H1 (cell line): ENCODE measurements around the gene LRRC42. TPM values are rescaled to one million over a fixed set of nuclear protein-coding genes. Genes with fewer than 3 reads are reported as not detected.

Experiments used
- CTCF ChIA-PET: fragments of 300-600 bp; sonication (Branson Sonifier 250); formaldehyde crosslinking; loops from one replicate; lab custom pipeline; 2021; ENCODE audit not compliant: partially characterized antibody; lab: Charles Lee
- POLR2A ChIA-PET: fragments of 300-600 bp; sonication (Branson Sonifier 250); formaldehyde crosslinking; loops from one replicate; lab custom pipeline; 2021; ENCODE audit warnings: inconsistent platforms; ENCODE audit not compliant: partially characterized antibody; lab: Charles Lee
- DNase-seq, 2 experiments: peaks; one replicate each; pipeline versions ENCODE4 v3.0.0 to v3.0.0-alpha.2; 2010 to 2022; ENCODE audit warnings: low spot score in 2 of 2, low read depth in 1 of 2, mixed read lengths in 1 of 2
- FAIRE-seq: peaks from 2 replicates; lab custom pipeline; 2011; peaks lifted over from hg19 to GRCh38; lab: Jason Lieb, UNC
- H2AFZ ChIP-seq: 2 replicates; pipeline ENCODE4 v1.8.1; 2012; ENCODE audit warnings: low read length, inconsistent platforms
- H2AK5ac ChIP-seq: 2 replicates; pipeline ENCODE4 v1.6.1; 2013; ENCODE audit warnings: low read depth, low read length
- H2BK120ac ChIP-seq: replicated peaks from 2 replicates; pipeline ENCODE3; 2013; ENCODE audit warnings: low read depth, low read length, inconsistent platforms
- H2BK12ac ChIP-seq: 2 replicates; pipeline ENCODE4 v1.6.1; 2013; ENCODE audit warnings: low read depth, low read length
- H2BK15ac ChIP-seq: 2 replicates; pipeline ENCODE4 v1.6.1; 2013; ENCODE audit warnings: low read length
- H2BK20ac ChIP-seq: 2 replicates; pipeline ENCODE4 v1.6.1; 2013; ENCODE audit warnings: low read length
- H2BK5ac ChIP-seq: 2 replicates; pipeline ENCODE4 v1.6.1; 2013; ENCODE audit warnings: low read depth, low read length
- H3K14ac ChIP-seq: 2 replicates; pipeline ENCODE4 v1.6.1; 2013; ENCODE audit warnings: inconsistent platforms; ENCODE audit not compliant: insufficient read length
- H3K18ac ChIP-seq: 2 replicates; pipeline ENCODE4 v1.6.1; 2013; ENCODE audit warnings: low read length; ENCODE audit errors: extremely low read depth
- H3K23ac ChIP-seq: 2 replicates; pipeline ENCODE4 v1.6.1; 2013; ENCODE audit warnings: inconsistent platforms; ENCODE audit not compliant: insufficient read length
- H3K23me2 ChIP-seq: 2 replicates; pipeline ENCODE4 v1.6.1; 2013; ENCODE audit warnings: low read depth, low read length
- H3K27ac ChIP-seq: 2 replicates; pipeline ENCODE4 v1.6.1; 2011; ENCODE audit warnings: low read depth, low read length, inconsistent platforms
- H3K27me3 ChIP-seq, 4 experiments: replicated peaks in 1 of 4; 1 replicate in 1 of 4; 2 replicates in 3 of 4; pipeline versions ENCODE4 v1.6.1 to v1.8.1; 2011 to 2013; ENCODE audit warnings: low read length in 3 of 4, mild to moderate bottlenecking in 3 of 4, inconsistent platforms in 2 of 4, mixed read lengths in 2 of 4, moderate library complexity in 1 of 4; ENCODE audit not compliant: control insufficient read depth in 3 of 4, insufficient read depth in 3 of 4; ENCODE audit errors: extremely low read depth in 1 of 4
- H3K36me3 ChIP-seq, 4 experiments: 2 replicates each; pipeline versions ENCODE4 v1.6.1 to v1.8.1; 2011 to 2013; ENCODE audit warnings: mild to moderate bottlenecking in 4 of 4, low read length in 3 of 4, moderate library complexity in 2 of 4, control low read depth in 1 of 4, inconsistent platforms in 1 of 4; ENCODE audit not compliant: insufficient read depth in 4 of 4, control insufficient read depth in 2 of 4
- H3K4ac ChIP-seq: replicated peaks from 2 replicates; pipeline ENCODE3; 2013; ENCODE audit warnings: low read length, low read depth, mixed read lengths, inconsistent platforms; ENCODE audit not compliant: insufficient read length
- H3K4me1 ChIP-seq, 4 experiments: replicated peaks in 1 of 4; 1 replicate in 1 of 4; 2 replicates in 3 of 4; pipeline versions ENCODE4 v1.6.1 to v1.8.1; 2011 to 2013; ENCODE audit warnings: low read length in 3 of 4, inconsistent platforms in 2 of 4, mixed read lengths in 1 of 4; ENCODE audit not compliant: insufficient read depth in 4 of 4, control insufficient read depth in 3 of 4
- H3K4me2 ChIP-seq, 2 experiments: 2 replicates each; pipeline versions ENCODE4 v1.6.1 to v1.8.1; 2011 to 2013; ENCODE audit warnings: low read depth in 2 of 2, low read length in 2 of 2, control low read depth in 1 of 2, inconsistent platforms in 1 of 2, mild to moderate bottlenecking in 1 of 2; ENCODE audit not compliant: insufficient read depth in 1 of 2
- H3K4me3 ChIP-seq, 4 experiments: fragments of 200-600, 300-600 bp in 1 of 4; sonication (generic), shearing (Covaris generic), sonication (Bioruptor Twin) in 1 of 4; 2 replicates each; pipeline versions ENCODE4 v1.5.1 to v1.8.1; 2011 to 2016; ENCODE audit warnings: low read length in 4 of 4, low read depth in 3 of 4, control low read depth in 2 of 4, inconsistent platforms in 2 of 4, mild to moderate bottlenecking in 2 of 4, mixed read lengths in 1 of 4, moderate library complexity in 1 of 4; ENCODE audit not compliant: insufficient read depth in 2 of 4; ENCODE audit errors: extremely low read depth in 1 of 4
- H3K56ac ChIP-seq: replicated peaks from 2 replicates; pipeline ENCODE3; 2013; ENCODE audit warnings: low read depth, mild to moderate bottlenecking, mixed read lengths, low read length, inconsistent platforms; ENCODE audit not compliant: insufficient read length
- H3K79me1 ChIP-seq: 2 replicates; pipeline ENCODE4 v1.6.1; 2013; ENCODE audit warnings: low read depth, low read length, control low read depth
- H3K79me2 ChIP-seq, 2 experiments: 2 replicates each; pipeline versions ENCODE4 v1.6.1 to v1.8.1; 2012 to 2013; ENCODE audit warnings: low read length in 2 of 2, mild to moderate bottlenecking in 2 of 2, inconsistent platforms in 1 of 2; ENCODE audit not compliant: insufficient read depth in 2 of 2, control insufficient read depth in 1 of 2
- H3K9ac ChIP-seq, 4 experiments: replicated peaks in 1 of 4; 1 replicate in 1 of 4; 2 replicates in 3 of 4; pipeline versions ENCODE4 v1.6.1 to v1.8.1; 2011 to 2013; ENCODE audit warnings: low read depth in 3 of 4, low read length in 3 of 4, control low read depth in 2 of 4, mild to moderate bottlenecking in 2 of 4, moderate library complexity in 2 of 4, inconsistent platforms in 1 of 4; ENCODE audit errors: extremely low read depth in 1 of 4
- H3K9me3 ChIP-seq, 2 experiments: 2 replicates each; pipeline versions ENCODE4 v1.6.1 to v1.8.1; 2012 to 2013; ENCODE audit warnings: mild to moderate bottlenecking in 2 of 2, moderate library complexity in 2 of 2, control low read depth in 1 of 2, inconsistent platforms in 1 of 2, low read depth in 1 of 2, low read length in 1 of 2, mixed read lengths in 1 of 2; ENCODE audit not compliant: insufficient read depth in 2 of 2
- H4K20me1 ChIP-seq, 2 experiments: replicated peaks in 1 of 2; 2 replicates each; pipeline versions ENCODE3 to v1.8.1; 2011 to 2013; ENCODE audit warnings: inconsistent platforms in 2 of 2, low read length in 2 of 2, mild to moderate bottlenecking in 1 of 2; ENCODE audit not compliant: insufficient read depth in 2 of 2, control insufficient read depth in 1 of 2
- H4K5ac ChIP-seq: 2 replicates; pipeline ENCODE4 v1.6.1; 2013; ENCODE audit warnings: low read length, low read depth, mixed read lengths, inconsistent platforms; ENCODE audit not compliant: insufficient read length
- H4K8ac ChIP-seq: 2 replicates; pipeline ENCODE4 v1.8.0; 2013; ENCODE audit warnings: mild to moderate bottlenecking, moderate library complexity, low read length, inconsistent platforms; ENCODE audit not compliant: insufficient read depth; ENCODE audit errors: extremely low read depth
- H4K91ac ChIP-seq: replicated peaks from 2 replicates; pipeline ENCODE3; 2013; ENCODE audit warnings: low read length, mixed read lengths, inconsistent platforms; ENCODE audit not compliant: insufficient read length
- ASH2L ChIP-seq: fragments of 200-600, 300-600 bp; sonication (generic); IDR thresholded peaks from one replicate; pipeline ENCODE4 v1.7.1; 2017; ENCODE audit warnings: low read length
- BCL11A ChIP-seq, 2 experiments: IDR thresholded peaks; one replicate each; pipeline ENCODE4 v1.6.1; 2011; ENCODE audit warnings: low read depth in 2 of 2, low read length in 2 of 2, mild to moderate bottlenecking in 2 of 2
- HDAC2 ChIP-seq, 2 experiments: fragments of 300-600 bp in 1 of 2; sonication (generic) in 1 of 2; IDR thresholded peaks; 2 replicates each; pipeline ENCODE4 v1.6.1; 2011 to 2012; ENCODE audit warnings: low read depth in 2 of 2, low read length in 2 of 2, mild to moderate bottlenecking in 2 of 2, moderate library complexity in 2 of 2, borderline replicate concordance in 1 of 2, inconsistent platforms in 1 of 2
- SP4 ChIP-seq: IDR thresholded peaks from 2 replicates; pipeline ENCODE4 v1.6.1; 2012; ENCODE audit warnings: low read length, inconsistent platforms
- USF2 ChIP-seq: IDR thresholded peaks from 2 replicates; pipeline ENCODE4 v1.6.1; 2011; ENCODE audit warnings: low read length, improper control_type of control experiment
- WGBS, 2 experiments: shearing (Covaris generic) in 1 of 2; methylation state at CpG; one replicate each; pipeline versions ENCODE4 v1.1.6 to v1.1.7; 2013 to 2015; ENCODE audit warnings: low lambda C conversion rate in 2 of 2, mixed read lengths in 2 of 2, inconsistent platforms in 1 of 2, low coverage in 1 of 2, missing lambda C conversion rate in 1 of 2; ENCODE audit not compliant: insufficient replicate concordance in 2 of 2, insufficient coverage in 1 of 2, insufficient read length in 1 of 2; ENCODE audit errors: extremely low coverage in 1 of 2, missing lambda C conversion rate in 1 of 2; 5-methylcytosine and 5-hydroxymethylcytosine counted together
- polyA plus RNA-seq, 7 experiments: library from polyadenylated mRNA; depleted of rRNA in 3 of 7; stranded (reverse) in 5 of 7; unstranded in 2 of 7; fragments of >200 nt in 5 of 7; fragments of 200-250 nt in 2 of 7; gene quantifications; 1 replicate in 5 of 7; 2 replicates in 1 of 7; 4 replicates in 1 of 7; pipeline versions ENCODE4 v1.2.1 to v1.2.3, GENCODE V29; 2011 to 2013; ENCODE audit warnings: missing spikeins in 2 of 7, mixed read lengths in 2 of 7
- total RNA-seq: library from RNA; stranded (reverse); fragmentation: NEBNext Ultra II Directional; extraction: Animal tissue kit (Norgen Biotek cat#: 25700); gene quantifications from 2 replicates; pipeline ENCODE4 v1.2.1, GENCODE V29; 2021

LRRC42 gene
- total and polyA plus RNA-seq, 2 of the 8 experiments (the other 6 are each of a cell fraction or from before 2014, with no cell fraction given): 38.2 to 54.1 TPM

- H3K27me3 ChIP-seq: peaks cover 0 to 2% (median 0%) of the 10 kb centered on the region in 4 experiments; a peak in 1 of 7 replicates
- TF ChIP-seq SP4: no peak
- TF ChIP-seq BCL11A (IDR thresholded peaks at IDR 0.05; ENCODE audit: low read depth in 2 of 2, low read length in 2 of 2): no peak
- no peak for TF ChIP-seq USF2
- TF ChIP-seq ASH2L: peak; percentile 10
- no peak for TF ChIP-seq HDAC2 (IDR thresholded peaks at IDR 0.05; ENCODE audit: borderline replicate concordance in 1 of 2, low read depth in 2 of 2, low read length in 2 of 2)
- H3K36me3 ChIP-seq: no peaks in the 10 kb centered on the region
- no peak overlapping the region for H3K14ac ChIP-seq
- H3K56ac ChIP-seq: no peak overlapping the region
- no peaks in the 10 kb centered on the region for H3K9me3 ChIP-seq
- ChIA-PET POLR2A (interaction anchor here (0.8 to 1.2 kb wide), 6 partner anchors 10 to 140 kb away, joined by 3 to 4 read pairs (median 3); partner anchors contain the start of gene TMEM59), CTCF (interaction anchor here (0.6 to 1.8 kb wide), 5 partner anchors 10 to 26 kb away, joined by 3 to 9 read pairs (median 3); no protein-coding TSS in a partner anchor)
- FAIRE-seq (no peak), DNase-seq (no peak)
- peak overlapping the region; percentile 52; the same call in 1 of the 2 replicates for H3K18ac ChIP-seq
- H2BK120ac ChIP-seq: no peak overlapping the region
- no peak overlapping the region for H4K8ac ChIP-seq
- H3K9ac ChIP-seq: no peak overlapping the region
- no peaks in the 10 kb centered on the region for H4K20me1 ChIP-seq
- H3K4me3 ChIP-seq: peak overlapping the region in 1 of 4 experiments; percentile 51; a peak in 5 of 8 replicates
- H3K27ac ChIP-seq: no peak overlapping the region
- no peak overlapping the region for H2BK12ac ChIP-seq
- H4K5ac ChIP-seq: no peak overlapping the region
- no peak overlapping the region for H2AK5ac ChIP-seq
- no peak overlapping the region for H2BK5ac ChIP-seq
- H3K4me2 ChIP-seq: peak overlapping the region; percentile 63 to 65
- no peak overlapping the region for H4K91ac ChIP-seq
- no peak overlapping the region for H2BK20ac ChIP-seq
- H2BK15ac ChIP-seq: no peak overlapping the region
- no peaks in the 10 kb centered on the region for H3K79me2 ChIP-seq
- WGBS, 2 experiments: 23% methylated on average over 4 of the region's 4 CpGs; no CpG with 5 or more reads in 1 of the 2 experiments
- no peaks in the 10 kb centered on the region for H3K79me1 ChIP-seq
- H3K23me2 ChIP-seq: peaks cover 2% of the 10 kb centered on the region; the same call in 1 of the 2 replicates
- H3K4ac ChIP-seq: no peak overlapping the region
- peak overlapping the region; percentile 98 for H2AFZ ChIP-seq
- H3K4me1 ChIP-seq: peaks cover 0 to 5% (median 0%) of the 10 kb centered on the region in 4 experiments; a peak in 2 of 7 replicates
- no peak overlapping the region for H3K23ac ChIP-seq
Measured at GRCh38 chr1:53982763-53983104, 36.6 kb downstream of the LRRC42 start.
